ENCODE data around the gene HMSD. TPM values are rescaled to one million over a fixed set of nuclear protein-coding genes. Genes with fewer than 3 reads are reported as not detected.

Gene HMSD
- total RNA-seq, 1 donor from 2014 or later, result not detected

DNA sequence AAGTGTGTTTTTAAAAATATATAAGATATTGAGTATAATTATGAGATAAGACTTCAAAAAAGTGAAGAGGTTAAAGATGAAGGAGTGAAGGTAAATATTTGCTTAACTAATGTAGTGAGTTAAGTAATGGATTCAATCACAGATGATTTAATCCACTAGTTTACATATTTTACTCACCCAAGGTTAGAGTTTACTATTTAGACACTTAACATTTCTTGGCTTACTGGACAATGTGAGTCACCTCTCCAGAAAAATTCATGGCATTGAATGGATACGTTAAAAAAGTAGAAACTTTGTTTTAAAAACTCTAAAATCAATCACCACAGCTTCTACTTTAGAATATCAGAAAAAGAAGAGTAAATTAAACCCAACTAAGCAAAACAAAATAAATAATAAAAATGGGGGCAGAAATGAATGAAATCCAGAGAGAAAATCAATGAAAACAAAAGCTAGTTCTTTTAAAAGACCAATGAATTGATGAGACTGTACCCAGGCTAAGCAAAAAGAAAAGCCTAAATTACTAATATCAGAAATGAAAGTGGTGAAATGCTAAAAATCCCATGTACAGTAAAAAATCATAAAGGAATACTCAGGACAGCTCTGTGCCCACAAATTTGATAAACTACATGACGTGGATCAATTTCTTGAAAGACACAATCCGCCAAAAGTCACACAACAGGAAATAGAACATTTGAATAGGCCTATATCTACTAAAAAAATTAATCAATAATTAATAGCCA lies 1.9 kb upstream of the HMSD start:
- Histone ChIP-seq H3K27me3 (no peaks in the 10 kb centered on the region), H3K9me3 (no peaks in the 10 kb centered on the region), H3K4me1 (no peaks in the 10 kb centered on the region), H3K4me3 (no peak overlapping the region), H3K27ac (no peak overlapping the region), H3K36me3 (no peaks in the 10 kb centered on the region)
- intact Hi-C loops (cut with DNase I), result no loop called here
- TF ChIP-seq, protein P1, sequence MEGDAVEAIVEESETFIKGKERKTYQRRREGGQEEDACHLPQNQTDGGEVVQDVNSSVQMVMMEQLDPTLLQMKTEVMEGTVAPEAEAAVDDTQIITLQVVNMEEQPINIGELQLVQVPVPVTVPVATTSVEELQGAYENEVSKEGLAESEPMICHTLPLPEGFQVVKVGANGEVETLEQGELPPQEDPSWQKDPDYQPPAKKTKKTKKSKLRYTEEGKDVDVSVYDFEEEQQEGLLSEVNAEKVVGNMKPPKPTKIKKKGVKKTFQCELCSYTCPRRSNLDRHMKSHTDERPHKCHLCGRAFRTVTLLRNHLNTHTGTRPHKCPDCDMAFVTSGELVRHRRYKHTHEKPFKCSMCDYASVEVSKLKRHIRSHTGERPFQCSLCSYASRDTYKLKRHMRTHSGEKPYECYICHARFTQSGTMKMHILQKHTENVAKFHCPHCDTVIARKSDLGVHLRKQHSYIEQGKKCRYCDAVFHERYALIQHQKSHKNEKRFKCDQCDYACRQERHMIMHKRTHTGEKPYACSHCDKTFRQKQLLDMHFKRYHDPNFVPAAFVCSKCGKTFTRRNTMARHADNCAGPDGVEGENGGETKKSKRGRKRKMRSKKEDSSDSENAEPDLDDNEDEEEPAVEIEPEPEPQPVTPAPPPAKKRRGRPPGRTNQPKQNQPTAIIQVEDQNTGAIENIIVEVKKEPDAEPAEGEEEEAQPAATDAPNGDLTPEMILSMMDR (IDR thresholded peaks at IDR 0.05), result no peak
- DNase-seq (ENCODE audit: low spot score in 2 of 2), result no peak

- Histone ChIP-seq H3K27ac (no peak overlapping the region), H3K4me1 (no peaks in the 10 kb centered on the region), H3K36me3 (no peaks in the 10 kb centered on the region), H3K9me3 (no peaks in the 10 kb centered on the region), H3K4me3 (no peak overlapping the region), H3K27me3 (no peaks in the 10 kb centered on the region)
- DNase-seq (ENCODE audit: low spot score in 2 of 2), result no peak
- intact Hi-C loops (cut with DNase I), result no loop called here
- TF ChIP-seq, protein P1 (IDR thresholded peaks at IDR 0.05), result no peak
Observed at GRCh38 chr18:63951302-63951705, 2.2 kb downstream of the HMSD start.

DNA sequence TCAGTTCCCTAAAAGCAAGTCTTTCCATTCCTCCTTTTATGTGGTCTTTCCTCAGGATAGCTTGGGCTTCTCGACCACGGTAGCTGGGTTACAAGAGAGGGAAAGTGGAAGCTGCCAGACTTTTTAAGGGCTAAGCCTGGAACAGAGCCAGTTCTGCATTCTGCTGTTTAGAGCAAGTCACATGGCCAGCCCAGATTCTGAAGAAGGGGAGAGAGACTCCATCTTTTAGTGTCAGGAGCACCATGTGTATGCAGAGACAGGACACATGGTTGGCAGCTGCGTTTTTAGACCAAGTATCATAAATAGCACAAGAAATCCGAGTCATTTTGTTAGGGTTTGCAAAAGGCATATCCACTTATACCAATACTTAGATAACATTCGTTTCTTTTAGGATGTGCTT lies 4.7 kb downstream of the HMSD start:
- intact Hi-C loops (cut with DNase I), result no loop called here
- no peak for DNase-seq (ENCODE audit: low spot score in 2 of 2)

DNA sequence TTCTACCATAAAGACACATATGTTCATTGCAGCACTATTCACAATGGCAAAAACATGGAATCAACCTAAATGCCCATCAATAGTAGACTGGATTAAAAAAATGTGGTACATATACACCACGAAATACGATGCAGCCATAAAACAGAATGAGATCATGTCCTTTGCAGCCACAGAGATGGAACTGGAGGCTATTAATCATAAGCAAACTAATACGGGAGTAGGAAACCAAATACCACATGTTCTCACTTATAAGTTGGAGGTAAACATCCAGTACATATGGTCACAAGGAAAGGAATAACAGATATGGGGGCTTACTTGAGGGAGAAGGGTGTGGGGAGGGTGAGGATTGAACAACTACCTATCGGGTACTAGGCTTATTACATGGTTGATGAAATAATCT lies 7.7 kb downstream of the HMSD start:
- Histone ChIP-seq H3K4me1 (no peaks in the 10 kb centered on the region), H3K27me3 (no peaks in the 10 kb centered on the region), H3K27ac (no peak overlapping the region), H3K4me3 (no peak overlapping the region), H3K36me3 (no peaks in the 10 kb centered on the region), H3K9me3 (no peaks in the 10 kb centered on the region)
- TF ChIP-seq, protein P1 (IDR thresholded peaks at IDR 0.05), result no peak
- intact Hi-C loops (cut with DNase I), result no loop called here
- no peak for DNase-seq (ENCODE audit: low spot score in 2 of 2)

More for the DNA sequence above, 4.7 kb downstream of the HMSD start:
- H3K36me3 ChIP-seq, result no peaks in the 10 kb centered on the region
- H3K27ac ChIP-seq, result no peak overlapping the region
- TF ChIP-seq, protein P1 (IDR thresholded peaks at IDR 0.05), result no peak
- H3K4me3 ChIP-seq, result no peak overlapping the region
- no peaks in the 10 kb centered on the region for H3K4me1 ChIP-seq
- no peaks in the 10 kb centered on the region for H3K9me3 ChIP-seq
- no peaks in the 10 kb centered on the region for H3K27me3 ChIP-seq

GRCh38 chr18:63960891-63961290 lies 11.8 kb downstream of the HMSD start:
- Histone ChIP-seq H3K4me3 (no peak overlapping the region), H3K9me3 (no peaks in the 10 kb centered on the region), H3K4me1 (no peaks in the 10 kb centered on the region), H3K27me3 (no peaks in the 10 kb centered on the region), H3K36me3 (no peaks in the 10 kb centered on the region), H3K27ac (no peak overlapping the region)
- no peak for DNase-seq (ENCODE audit: low spot score in 2 of 2)
- TF ChIP-seq, protein P1 (IDR thresholded peaks at IDR 0.05), result no peak
- intact Hi-C loops (cut with DNase I), result no loop called here
